ENCODE data around the gene NCF2.

DNA sequence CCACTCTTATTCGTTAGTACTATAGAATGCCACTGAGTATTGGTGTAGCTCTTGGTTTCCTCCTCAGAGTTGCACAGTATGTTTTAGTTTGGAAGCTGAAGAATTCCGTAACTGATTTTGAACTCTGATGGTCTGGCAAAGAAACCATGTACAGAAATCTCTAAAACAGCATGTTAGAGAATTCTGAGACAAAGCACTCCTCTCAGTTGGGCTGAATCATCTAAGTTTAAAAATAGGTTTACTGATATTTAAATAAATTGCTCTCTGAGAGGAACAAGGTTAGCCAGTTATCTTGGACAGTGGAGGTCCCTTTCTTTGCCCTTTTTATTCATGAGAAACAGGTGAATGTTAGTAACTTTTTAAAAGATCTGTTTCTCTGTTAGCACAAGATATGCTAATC lies 43.8 kb downstream of the NCF2 start:
- TF ChIP-seq, protein P1, sequence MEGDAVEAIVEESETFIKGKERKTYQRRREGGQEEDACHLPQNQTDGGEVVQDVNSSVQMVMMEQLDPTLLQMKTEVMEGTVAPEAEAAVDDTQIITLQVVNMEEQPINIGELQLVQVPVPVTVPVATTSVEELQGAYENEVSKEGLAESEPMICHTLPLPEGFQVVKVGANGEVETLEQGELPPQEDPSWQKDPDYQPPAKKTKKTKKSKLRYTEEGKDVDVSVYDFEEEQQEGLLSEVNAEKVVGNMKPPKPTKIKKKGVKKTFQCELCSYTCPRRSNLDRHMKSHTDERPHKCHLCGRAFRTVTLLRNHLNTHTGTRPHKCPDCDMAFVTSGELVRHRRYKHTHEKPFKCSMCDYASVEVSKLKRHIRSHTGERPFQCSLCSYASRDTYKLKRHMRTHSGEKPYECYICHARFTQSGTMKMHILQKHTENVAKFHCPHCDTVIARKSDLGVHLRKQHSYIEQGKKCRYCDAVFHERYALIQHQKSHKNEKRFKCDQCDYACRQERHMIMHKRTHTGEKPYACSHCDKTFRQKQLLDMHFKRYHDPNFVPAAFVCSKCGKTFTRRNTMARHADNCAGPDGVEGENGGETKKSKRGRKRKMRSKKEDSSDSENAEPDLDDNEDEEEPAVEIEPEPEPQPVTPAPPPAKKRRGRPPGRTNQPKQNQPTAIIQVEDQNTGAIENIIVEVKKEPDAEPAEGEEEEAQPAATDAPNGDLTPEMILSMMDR (IDR thresholded peaks at IDR 0.05), result no peak
- no peak for TF ChIP-seq EZH2 (IDR thresholded peaks at IDR 0.05; ENCODE audit: borderline replicate concordance, insufficient read depth, low read depth, low read length, poor library complexity, severe bottlenecking)

All from B cell (primary cell).